AG04449 (cell line): ENCODE results near the gene HES4.
A peak's percentile ranks its signal among the peaks of the same experiment; 100 is the strongest.
"Not testable (repeated sequence)": the region's sequence is repeated elsewhere in the genome, so short reads cannot be mapped to it uniquely, and the experiment has no call there.

Experiments
- CTCF ChIA-PET: fragments of 350-600 bp; formaldehyde crosslinking; extraction: SDS; loops from one replicate; lab custom pipeline; 2021; ENCODE audit warnings: antibody characterized with exemption; lab: Yijun Ruan, JAX
- POLR2A ChIA-PET: fragments of 400-600, 350-600 bp; formaldehyde crosslinking; extraction: SDS; loops from one replicate; lab custom pipeline; 2020; ENCODE audit warnings: antibody characterized with exemption, inconsistent platforms; lab: Yijun Ruan, JAX
- DNase-seq: peaks from one replicate; pipeline ENCODE4 v3.0.0-alpha.2; 2010; ENCODE audit warnings: low read depth, low spot score
- H3K4me3 ChIP-seq: 2 replicates; pipeline ENCODE4 v1.5.1; 2011; ENCODE audit warnings: low read depth, mild to moderate bottlenecking, control low read depth, low read length
- TF ChIP-seq, protein P1 (sequence below): IDR thresholded peaks from one replicate; pipeline ENCODE4 v1.5.1; 2011; ENCODE audit warnings: mild to moderate bottlenecking, moderate library complexity, low read length, control low read depth, inconsistent platforms; ENCODE audit not compliant: insufficient read depth; ENCODE audit errors: missing control alignments

The HES4 gene

DNA sequence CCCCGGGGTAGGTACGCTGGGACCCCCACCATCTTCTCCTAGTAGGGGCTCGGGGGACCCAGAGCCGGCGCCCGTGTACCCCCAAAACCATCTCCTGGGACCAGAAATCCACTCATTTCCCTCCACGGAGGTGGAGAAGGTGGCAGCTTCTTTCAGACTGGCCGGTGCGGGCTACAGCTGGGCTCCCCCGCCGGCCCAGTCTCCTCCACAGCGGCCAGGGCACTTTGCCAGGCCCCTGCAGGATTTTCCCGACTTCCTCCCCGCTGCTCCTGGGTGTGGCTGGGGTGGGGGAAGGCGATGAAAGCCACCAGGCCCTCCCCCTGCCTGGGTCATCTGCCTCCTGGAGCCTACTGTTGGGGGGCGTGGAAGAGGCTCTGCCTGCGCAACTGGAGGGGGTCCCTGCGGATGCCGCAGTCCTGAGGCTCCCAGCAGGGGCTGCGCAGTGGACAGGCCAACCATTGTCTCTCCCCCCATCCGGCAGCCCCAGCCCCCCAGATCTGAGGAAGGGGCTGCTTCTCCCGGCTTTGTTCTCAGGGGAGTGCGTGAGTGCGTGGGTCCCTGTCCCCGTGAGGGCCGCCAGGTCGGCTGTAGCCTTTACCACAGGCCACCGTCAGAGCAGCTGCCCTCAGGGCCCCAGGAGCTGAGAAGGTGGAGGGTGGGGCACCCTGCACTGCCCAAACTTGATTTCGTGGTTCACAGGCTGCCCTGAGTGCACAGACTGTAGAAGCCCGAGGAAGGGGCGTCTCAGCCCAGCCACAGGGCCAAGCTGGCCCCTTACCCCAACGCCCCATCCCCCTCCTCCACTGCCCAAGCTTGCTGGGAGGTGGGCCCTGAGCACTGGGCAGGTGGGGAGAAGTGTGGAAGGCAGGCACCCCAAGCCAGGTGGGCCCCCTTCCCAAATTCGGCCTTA is 21.4 kb upstream of the HES4 start:
- ChIA-PET POLR2A (no interaction called here), CTCF (interaction anchor here (1.0 to 4.8 kb wide), 5 partner anchors 11 to 37 kb away, joined by 3 to 20 read pairs (median 6); partner anchors contain the start of gene HES4)
- peak overlapping the region; percentile 68 for H3K4me3 ChIP-seq
- TF ChIP-seq, protein P1, sequence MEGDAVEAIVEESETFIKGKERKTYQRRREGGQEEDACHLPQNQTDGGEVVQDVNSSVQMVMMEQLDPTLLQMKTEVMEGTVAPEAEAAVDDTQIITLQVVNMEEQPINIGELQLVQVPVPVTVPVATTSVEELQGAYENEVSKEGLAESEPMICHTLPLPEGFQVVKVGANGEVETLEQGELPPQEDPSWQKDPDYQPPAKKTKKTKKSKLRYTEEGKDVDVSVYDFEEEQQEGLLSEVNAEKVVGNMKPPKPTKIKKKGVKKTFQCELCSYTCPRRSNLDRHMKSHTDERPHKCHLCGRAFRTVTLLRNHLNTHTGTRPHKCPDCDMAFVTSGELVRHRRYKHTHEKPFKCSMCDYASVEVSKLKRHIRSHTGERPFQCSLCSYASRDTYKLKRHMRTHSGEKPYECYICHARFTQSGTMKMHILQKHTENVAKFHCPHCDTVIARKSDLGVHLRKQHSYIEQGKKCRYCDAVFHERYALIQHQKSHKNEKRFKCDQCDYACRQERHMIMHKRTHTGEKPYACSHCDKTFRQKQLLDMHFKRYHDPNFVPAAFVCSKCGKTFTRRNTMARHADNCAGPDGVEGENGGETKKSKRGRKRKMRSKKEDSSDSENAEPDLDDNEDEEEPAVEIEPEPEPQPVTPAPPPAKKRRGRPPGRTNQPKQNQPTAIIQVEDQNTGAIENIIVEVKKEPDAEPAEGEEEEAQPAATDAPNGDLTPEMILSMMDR = no peak
- no peak for DNase-seq

DNA sequence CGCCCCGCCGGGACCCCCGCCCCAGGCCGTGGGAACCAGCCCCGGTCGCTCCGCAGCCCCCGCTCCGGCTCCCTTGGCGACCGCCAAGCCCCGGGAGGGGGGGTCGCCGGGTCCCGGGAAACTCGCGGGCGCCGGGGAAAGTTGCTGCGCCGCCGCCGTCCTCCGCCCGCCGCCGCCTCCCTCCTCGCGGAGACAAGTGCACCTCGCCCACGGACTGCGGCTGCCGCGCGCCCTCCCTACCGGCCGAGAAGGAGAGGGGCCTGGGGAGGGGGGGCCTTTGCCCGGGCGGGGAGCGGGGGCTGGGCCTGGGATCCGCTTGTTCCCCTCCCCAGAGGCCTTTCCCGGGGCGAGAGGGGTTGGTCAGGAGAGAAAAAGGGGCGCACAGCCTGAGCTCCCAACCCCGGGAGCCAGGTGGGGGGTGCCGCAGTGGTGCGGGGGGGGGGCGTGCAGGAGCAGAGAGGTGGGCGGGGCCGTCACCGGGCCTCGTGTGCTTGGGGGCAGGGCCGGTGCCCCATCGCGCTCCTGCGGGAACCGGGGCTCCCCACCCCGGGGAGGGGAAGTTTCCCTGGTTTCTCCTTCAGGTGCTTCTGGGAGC is 20.6 kb upstream of the HES4 start:
- POLR2A ChIA-PET = interaction anchor here (0.6 to 1.4 kb wide), 2 partner anchors 12 to 324 kb away, joined by 3 read pairs; no protein-coding TSS in a partner anchor
- TF ChIP-seq, protein P1 = no peak
- no peak for DNase-seq
- CTCF ChIA-PET = interaction anchor here (1.0 to 4.8 kb wide), 3 partner anchors 12 to 20 kb away, joined by 3 to 17 read pairs (median 4); no protein-coding TSS in a partner anchor
- peak overlapping the region; percentile 68 for H3K4me3 ChIP-seq

DNA sequence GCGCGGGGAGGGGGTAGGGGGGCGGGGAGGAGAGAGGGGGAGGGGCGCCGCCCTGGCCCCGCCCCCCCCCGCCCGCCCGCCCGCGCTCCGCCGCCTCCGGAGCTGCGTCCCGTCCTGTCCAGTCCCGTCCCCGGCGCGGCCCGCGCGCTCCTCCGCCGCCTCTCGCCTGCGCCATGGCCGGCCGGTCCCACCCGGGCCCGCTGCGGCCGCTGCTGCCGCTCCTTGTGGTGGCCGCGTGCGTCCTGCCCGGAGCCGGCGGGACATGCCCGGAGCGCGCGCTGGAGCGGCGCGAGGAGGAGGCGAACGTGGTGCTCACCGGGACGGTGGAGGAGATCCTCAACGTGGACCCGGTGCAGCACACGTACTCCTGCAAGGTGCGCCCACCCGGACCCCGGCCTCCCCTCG is 20.1 kb upstream of the HES4 start, which contains the start of gene AGRN:
AGRN (plus strand) TSS at position 121 of the 405 bp plus-strand sequence; CDS start at position 174, 53 bp downstream.
- DNase-seq = no peak
- TF ChIP-seq, protein P1 = no peak
- H3K4me3 ChIP-seq = peak within 1 kb of the TSS; percentile 68
- ChIA-PET POLR2A (interaction anchor here (0.6 to 1.4 kb wide), 3 partner anchors 13 to 324 kb away, joined by 3 read pairs; no protein-coding TSS in a partner anchor), CTCF (interaction anchor here (1.0 to 7.7 kb wide), 4 partner anchors 12 to 18 kb away, joined by 3 to 111 read pairs (median 10); no protein-coding TSS in a partner anchor)

DNA sequence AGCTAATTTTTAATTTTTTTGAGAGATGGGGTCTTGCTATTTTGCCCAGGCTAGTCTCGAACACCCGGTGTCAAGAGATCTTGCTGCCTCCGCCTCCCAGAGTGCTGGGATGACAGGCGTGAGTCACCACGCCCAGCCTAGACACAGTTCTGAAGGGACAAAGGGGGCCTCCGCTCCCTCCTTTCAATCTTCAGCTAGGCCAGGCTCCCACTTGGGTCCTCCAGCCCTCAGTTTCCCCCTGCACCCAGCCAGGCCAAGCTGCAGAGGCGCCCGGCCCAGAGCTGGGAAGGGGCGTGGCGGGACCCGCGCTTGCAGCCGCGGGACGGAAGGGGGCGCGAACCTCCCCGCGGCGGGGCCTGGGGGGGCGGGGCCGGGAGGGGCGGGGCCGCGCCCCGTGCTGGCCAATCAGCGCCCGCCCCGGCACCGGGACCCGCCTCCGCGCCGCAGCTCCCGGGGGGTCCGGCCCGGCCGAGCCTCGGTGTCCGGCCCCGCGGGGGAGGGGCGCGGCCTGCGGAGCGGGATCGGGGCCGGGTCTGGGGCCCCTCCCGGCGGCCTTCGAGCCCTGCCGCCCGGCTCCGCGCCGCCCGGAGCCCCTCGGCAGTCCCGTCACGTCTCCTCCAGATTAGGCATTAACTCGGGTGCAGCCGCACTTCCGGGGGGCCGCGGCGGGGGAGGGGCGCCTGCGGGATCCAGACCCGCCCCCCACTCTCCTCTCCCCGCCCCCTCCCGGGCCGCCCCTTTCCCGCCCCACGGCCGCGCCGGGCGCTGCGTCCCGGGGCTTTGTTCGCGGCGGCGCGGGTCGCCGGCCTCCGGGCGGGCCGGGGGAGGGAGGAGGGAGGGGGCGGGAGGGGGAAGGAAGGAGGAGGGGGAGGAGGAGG is 19.5 kb upstream of the HES4 start:
- no peak for DNase-seq
- ChIA-PET CTCF (interaction anchor here (0.9 to 7.7 kb wide), 12 partner anchors 9 to 98 kb away, joined by 3 to 111 read pairs (median 4); no protein-coding TSS in a partner anchor), POLR2A (interaction anchor here (1.1 to 1.4 kb wide), 2 partner anchors 13 to 14 kb away, joined by 3 read pairs; no protein-coding TSS in a partner anchor)
- TF ChIP-seq, protein P1 = peak; percentile 74
- peak overlapping the region; percentile 59 for H3K4me3 ChIP-seq

DNA sequence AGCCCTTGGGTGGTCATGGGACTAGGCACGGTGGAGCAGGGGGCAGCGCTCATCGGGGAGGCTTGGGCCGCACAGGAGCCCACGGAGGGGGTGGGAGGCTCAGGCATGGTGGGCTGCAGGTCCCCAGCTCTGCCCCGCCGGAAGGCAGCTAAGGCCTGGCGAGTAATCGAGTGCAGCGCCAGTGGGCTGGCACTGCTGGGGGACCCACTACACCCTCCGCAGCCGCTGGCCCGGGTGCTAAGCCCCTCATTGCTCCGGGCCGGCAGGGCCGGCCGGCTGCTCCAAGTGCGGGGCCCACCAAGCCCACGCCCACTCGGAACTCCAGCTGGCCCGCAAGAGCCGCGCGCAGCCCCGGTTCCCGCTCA is 18.4 kb upstream of the HES4 start:
- ChIA-PET CTCF (interaction anchor here (1.0 to 7.7 kb wide), 9 partner anchors 13 to 99 kb away, joined by 3 to 111 read pairs (median 3); no protein-coding TSS in a partner anchor), POLR2A (interaction anchor here (1.0 kb wide), 1 partner anchor 13 kb away, joined by 5 read pairs; no protein-coding TSS in a partner anchor)
- DNase-seq, H3K4me3 ChIP-seq: not testable (repeated sequence)

DNA sequence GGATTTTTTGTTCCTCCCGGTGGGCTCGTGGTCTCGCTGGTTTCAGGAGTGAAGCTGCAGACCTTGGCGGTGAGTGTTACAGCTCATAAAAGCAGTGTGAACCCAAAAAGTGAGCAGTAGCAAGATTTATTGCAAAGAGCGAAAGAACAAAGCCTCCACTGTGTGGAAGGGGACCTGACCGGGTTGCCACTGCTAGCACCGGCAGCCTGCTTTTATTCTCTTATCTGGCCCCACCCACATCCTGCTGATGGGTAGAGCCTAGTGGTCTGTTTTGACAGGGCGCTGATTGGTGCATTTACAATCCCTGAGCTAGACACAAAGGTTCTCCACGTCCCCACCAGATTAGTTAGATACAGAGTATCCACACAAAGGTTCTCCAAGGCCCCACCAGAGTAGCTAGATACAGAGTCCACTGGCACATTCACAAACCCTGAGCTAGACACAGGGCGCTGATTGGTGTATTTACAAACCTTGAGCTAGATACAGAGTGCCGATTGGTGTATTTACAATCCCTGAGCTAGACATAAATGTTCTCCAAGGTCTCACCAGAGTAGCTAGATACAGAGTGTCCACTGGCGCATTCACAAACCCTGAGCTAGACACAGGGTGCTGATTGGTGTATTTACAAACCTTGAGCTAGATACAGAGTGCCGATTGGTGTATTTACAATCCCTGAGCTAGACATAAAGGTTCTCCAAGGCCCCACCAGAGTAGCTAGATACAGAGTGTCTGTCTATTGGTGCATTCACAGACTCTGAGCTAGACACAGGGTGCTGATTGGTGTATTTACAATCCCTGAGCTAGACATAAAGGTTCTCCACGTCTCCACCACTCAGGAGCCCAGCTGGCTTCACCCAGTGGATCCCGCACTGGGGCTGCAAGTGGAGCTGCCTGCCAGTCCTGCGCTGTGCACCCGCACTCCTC is 17.8 kb upstream of the HES4 start:
- CTCF ChIA-PET = interaction anchor here (1.1 to 7.7 kb wide), 6 partner anchors 13 to 100 kb away, joined by 3 to 111 read pairs (median 3); no protein-coding TSS in a partner anchor
- H3K4me3 ChIP-seq, DNase-seq: not testable (repeated sequence)
- POLR2A ChIA-PET = interaction anchor here (1.0 kb wide), 1 partner anchor 14 kb away, joined by 5 read pairs; no protein-coding TSS in a partner anchor
